Measurements from ENCODE around the gene CACNA1S.

DNA sequence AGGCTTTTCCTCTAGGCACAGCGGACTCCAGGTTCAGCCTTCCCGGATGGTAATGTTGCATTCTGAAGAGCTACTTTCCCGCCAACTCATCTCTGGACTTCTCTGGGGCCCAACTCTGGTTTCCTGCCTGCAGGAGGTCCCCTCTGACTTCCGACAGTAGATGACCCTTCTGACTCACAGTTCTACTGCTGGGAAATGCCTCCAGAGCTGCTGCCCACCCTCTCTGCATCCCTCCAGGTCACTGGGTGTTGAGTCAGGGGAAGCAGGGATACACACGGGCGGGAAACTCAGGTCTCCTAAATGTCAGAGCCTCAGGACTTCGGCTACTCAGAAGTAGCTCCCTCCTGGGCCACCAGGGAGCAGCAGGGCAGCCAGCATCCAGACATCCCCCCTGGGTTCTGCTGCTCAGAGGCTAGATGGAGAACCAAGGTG is 86.6 kb downstream of the CACNA1S start:
- TF ChIP-seq POLR2A (IDR thresholded peaks at IDR 0.05) (no peak), CTCF (IDR thresholded peaks at IDR 0.05) (no peak), POLR2AphosphoS5 (IDR thresholded peaks at IDR 0.05) (no peak)
